ENCODE data around the gene IRF2BPL. TPM values are rescaled to one million over a fixed set of nuclear protein-coding genes. Genes with fewer than 3 reads are reported as not detected.
A peak's percentile ranks its signal among the peaks of the same experiment; 100 is the strongest.

Gene IRF2BPL
- total and polyA plus RNA-seq, 2 donors from 2014 or later, result 15.7 to 97.1 TPM

GRCh38 chr14:77055981-77056380 lies 27.5 kb upstream of the IRF2BPL start:
- peaks cover 0 to 5% (median 3%) of the 10 kb centered on the region in 3 donors for H3K4me1 ChIP-seq (ENCODE audit: control insufficient read depth in 2 of 3, insufficient read depth in 2 of 3, low read depth in 1 of 3, low read length in 3 of 3)
- no peak for TF ChIP-seq CTCF (IDR thresholded peaks at IDR 0.05; ENCODE audit: borderline replicate concordance, extremely low read depth, insufficient read depth)
- intact Hi-C loops (cut with DNase I), result no loop called here
- FAIRE-seq (no peak), DNase-seq (peak in 1 of 5 donors; percentile 32)
- no peaks in the 10 kb centered on the region for H3K9me3 ChIP-seq (ENCODE audit: control insufficient read depth in 2 of 3, insufficient read depth in 1 of 3, low read length in 3 of 3)
- H3K27me3 ChIP-seq (ENCODE audit: control insufficient read depth, insufficient read depth, low read length), result no peaks in the 10 kb centered on the region
- no peak overlapping the region for H3K4me3 ChIP-seq (ENCODE audit: low read length in 3 of 3)
- H3K9ac ChIP-seq (ENCODE audit: low read length in 3 of 3), result no peak overlapping the region
- H3K36me3 ChIP-seq (ENCODE audit: control insufficient read depth in 2 of 3, insufficient read depth in 3 of 3, low read length in 3 of 3), result no peaks in the 10 kb centered on the region
- no peak overlapping the region for H3K27ac ChIP-seq (ENCODE audit: low read depth in 2 of 2, low read length in 2 of 2)

GRCh38 chr14:77055306-77055705 lies 26.8 kb upstream of the IRF2BPL start:
- DNase-seq, result peak in 1 of 5 donors; percentile 50
- Histone ChIP-seq H3K9me3 (ENCODE audit: control insufficient read depth in 2 of 3, insufficient read depth in 1 of 3, low read length in 3 of 3) (no peaks in the 10 kb centered on the region), H3K9ac (ENCODE audit: low read length in 3 of 3) (no peak overlapping the region), H3K4me3 (ENCODE audit: low read length in 3 of 3) (no peak overlapping the region), H3K4me1 (ENCODE audit: control insufficient read depth in 2 of 3, insufficient read depth in 2 of 3, low read depth in 1 of 3, low read length in 3 of 3) (peaks cover 0 to 5% (median under 1%) of the 10 kb centered on the region in 3 donors), H3K27me3 (ENCODE audit: control insufficient read depth, insufficient read depth, low read length) (no peaks in the 10 kb centered on the region), H3K36me3 (ENCODE audit: control insufficient read depth in 2 of 3, insufficient read depth in 3 of 3, low read length in 3 of 3) (no peaks in the 10 kb centered on the region), H3K27ac (ENCODE audit: low read depth in 2 of 2, low read length in 2 of 2) (no peak overlapping the region)
- no peak for TF ChIP-seq CTCF (IDR thresholded peaks at IDR 0.05; ENCODE audit: borderline replicate concordance, extremely low read depth, insufficient read depth)
- no peak for FAIRE-seq
- intact Hi-C loops (cut with DNase I), result no loop called here

GRCh38 chr14:77053046-77053841 lies 24.7 kb upstream of the IRF2BPL start:
- H3K9ac ChIP-seq (ENCODE audit: low read length in 3 of 3), result no peak overlapping the region
- peaks cover 0 to 3% (median 0%) of the 10 kb centered on the region in 3 donors for H3K4me1 ChIP-seq (ENCODE audit: control insufficient read depth in 2 of 3, insufficient read depth in 2 of 3, low read depth in 1 of 3, low read length in 3 of 3)
- intact Hi-C loops (cut with DNase I), result loop anchor here (5.0 kb wide), 1 partner anchor 141 kb away; no protein-coding TSS in a partner anchor
- no peaks in the 10 kb centered on the region for H3K36me3 ChIP-seq (ENCODE audit: control insufficient read depth in 2 of 3, insufficient read depth in 3 of 3, low read length in 3 of 3)
- FAIRE-seq (no peak), DNase-seq (peak; percentile 88 to 93 (median 91))
- no peaks in the 10 kb centered on the region for H3K9me3 ChIP-seq (ENCODE audit: control insufficient read depth in 2 of 3, insufficient read depth in 1 of 3, low read length in 3 of 3)
- H3K27me3 ChIP-seq (ENCODE audit: control insufficient read depth, insufficient read depth, low read length), result no peaks in the 10 kb centered on the region
- no peak overlapping the region for H3K27ac ChIP-seq (ENCODE audit: low read depth in 2 of 2, low read length in 2 of 2)
- H3K4me3 ChIP-seq (ENCODE audit: low read length in 3 of 3), result no peak overlapping the region
- TF ChIP-seq CTCF (IDR thresholded peaks at IDR 0.05; ENCODE audit: borderline replicate concordance, extremely low read depth, insufficient read depth), result peak; percentile 86

Data from kidney (tissue), 14 donors.